SHP77 treated with DMSO at 0.1 percent for 48 hours (cell line): ENCODE results near the gene RHBDL2.
"Not testable (repeated sequence)": the region's sequence is repeated elsewhere in the genome, so short reads cannot be mapped to it uniquely, and the experiment has no call there.

Experiments used
- DNase-seq: peaks from one replicate; lab custom pipeline; 2025; lab: John Stamatoyannopoulos, UW

RHBDL2 gene

GRCh38 chr1:38941527-38942019, at the start of gene RHBDL2:
RHBDL2 (minus strand) TSS chr1:38941830; CDS start chr1:38919212, 22,618 bp downstream.
- no peak for DNase-seq

GRCh38 chr1:38990738-38991637, 49.4 kb upstream of the RHBDL2 start, which contains the start of gene AKIRIN1:
AKIRIN1 (plus strand) TSS chr1:38991276; CDS start chr1:38991381, 105 bp downstream.
- DNase-seq: peak; percentile 84

- no peak for DNase-seq
These were observed 48.7 kb upstream of the RHBDL2 start for GRCh38 chr1:38990386-38990737.

- no peak for DNase-seq
These were observed 48.3 kb upstream of the RHBDL2 start for GRCh38 chr1:38989979-38990378.

GRCh38 chr1:38979380-38979779, 37.8 kb upstream of the RHBDL2 start:
- DNase-seq: not testable (repeated sequence)

GRCh38 chr1:38978245-38978542, 36.6 kb upstream of the RHBDL2 start:
- DNase-seq: not testable (repeated sequence)

GRCh38 chr1:38977399-38978244, 36.0 kb upstream of the RHBDL2 start:
- not testable (repeated sequence) for DNase-seq

- DNase-seq: no peak
These were observed 32.2 kb upstream of the RHBDL2 start for GRCh38 chr1:38973659-38974437.

- not testable (repeated sequence) for DNase-seq
These were observed 31.5 kb upstream of the RHBDL2 start for GRCh38 chr1:38973145-38973544.

- no peak for DNase-seq
These were observed 22.5 kb upstream of the RHBDL2 start for GRCh38 chr1:38964140-38964548.

GRCh38 chr1:38962560-38962959, 20.9 kb upstream of the RHBDL2 start:
- no peak for DNase-seq

GRCh38 chr1:38962113-38962512, 20.5 kb upstream of the RHBDL2 start:
- no peak for DNase-seq

GRCh38 chr1:38958967-38959366, 17.3 kb upstream of the RHBDL2 start:
- DNase-seq: no peak

- DNase-seq: no peak
These were observed 11.8 kb upstream of the RHBDL2 start for GRCh38 chr1:38953433-38953860.

GRCh38 chr1:38950553-38950952, 8.9 kb upstream of the RHBDL2 start:
- DNase-seq: no peak

- no peak for DNase-seq
These were observed 2.9 kb upstream of the RHBDL2 start for GRCh38 chr1:38944547-38944946.

- DNase-seq: no peak
These were observed 1.2 kb upstream of the RHBDL2 start for GRCh38 chr1:38942664-38943428.

GRCh38 chr1:38941093-38941492, 537 bp downstream of the RHBDL2 start:
- no peak for DNase-seq

GRCh38 chr1:38940339-38941047, 1.1 kb downstream of the RHBDL2 start:
- no peak for DNase-seq

- no peak for DNase-seq
These were observed 2.8 kb downstream of the RHBDL2 start for GRCh38 chr1:38938722-38939260.
